T-helper 2 cell (primary cell): ENCODE data around the gene APOH.
A peak's percentile ranks its signal among the peaks of the same experiment; 100 is the strongest.
"Not testable (repeated sequence)": the region's sequence is repeated elsewhere in the genome, so short reads cannot be mapped to it uniquely, and the experiment has no call there.

ENCODE experiments used
- DNase-seq, 5 experiments: peaks; one replicate each; pipeline versions ENCODE4 v3.0.0 to v3.0.0-alpha.2; 2012 to 2022
- total RNA-seq, 2 donors: gene quantifications; one replicate each; lab custom pipeline; 2026; lab: John Stamatoyannopoulos, UW

APOH gene, protein sequence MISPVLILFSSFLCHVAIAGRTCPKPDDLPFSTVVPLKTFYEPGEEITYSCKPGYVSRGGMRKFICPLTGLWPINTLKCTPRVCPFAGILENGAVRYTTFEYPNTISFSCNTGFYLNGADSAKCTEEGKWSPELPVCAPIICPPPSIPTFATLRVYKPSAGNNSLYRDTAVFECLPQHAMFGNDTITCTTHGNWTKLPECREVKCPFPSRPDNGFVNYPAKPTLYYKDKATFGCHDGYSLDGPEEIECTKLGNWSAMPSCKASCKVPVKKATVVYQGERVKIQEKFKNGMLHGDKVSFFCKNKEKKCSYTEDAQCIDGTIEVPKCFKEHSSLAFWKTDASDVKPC
- 0 to 0.07 reads per million in 2 donors for total RNA-seq

DNA sequence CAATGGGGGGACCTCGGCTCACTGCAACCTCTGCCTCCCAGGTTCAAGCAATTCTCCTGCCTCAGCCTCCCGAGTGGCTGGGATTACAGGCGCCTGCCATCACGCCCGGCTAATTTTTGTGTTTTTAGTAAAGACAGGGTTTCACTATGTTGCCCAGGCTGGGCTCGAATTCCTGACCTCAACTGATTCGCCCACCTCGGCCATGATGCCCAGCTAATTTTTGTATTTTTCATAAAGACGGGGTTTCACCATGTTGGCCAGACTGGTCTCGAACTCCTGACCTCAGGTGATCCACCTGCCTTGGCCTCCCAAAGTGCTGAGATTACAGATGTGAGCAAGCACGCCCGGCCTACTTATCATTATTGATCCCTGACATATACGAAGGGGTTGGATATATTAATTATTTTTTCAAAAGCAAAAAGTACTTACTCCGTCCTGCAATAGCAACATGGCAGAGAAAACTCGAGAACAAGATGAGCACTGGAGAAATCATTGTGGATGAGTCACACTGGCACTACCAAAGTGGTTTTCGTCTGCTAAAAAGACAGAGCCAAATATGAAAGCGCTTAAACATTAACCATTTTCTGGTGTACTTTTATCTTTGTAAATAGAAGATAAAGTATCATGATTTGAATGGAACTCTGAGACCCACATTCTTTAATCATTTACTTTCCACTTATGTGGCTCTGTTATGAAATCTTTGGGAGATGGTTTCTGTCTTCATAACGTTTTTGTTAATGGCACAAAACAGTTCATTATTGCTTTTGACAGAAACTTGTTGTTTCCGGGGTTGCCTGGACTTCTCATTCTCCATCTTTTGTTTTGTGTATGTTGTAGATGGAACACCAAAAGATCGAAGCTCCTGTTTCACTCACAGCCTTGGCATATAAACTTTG is at the start of gene APOH:
TSS of gene APOH (minus strand) at position 529 of the 896 bp plus-strand sequence. CDS start at position 493, 36 bp downstream.
- DNase-seq, result no peak

DNA sequence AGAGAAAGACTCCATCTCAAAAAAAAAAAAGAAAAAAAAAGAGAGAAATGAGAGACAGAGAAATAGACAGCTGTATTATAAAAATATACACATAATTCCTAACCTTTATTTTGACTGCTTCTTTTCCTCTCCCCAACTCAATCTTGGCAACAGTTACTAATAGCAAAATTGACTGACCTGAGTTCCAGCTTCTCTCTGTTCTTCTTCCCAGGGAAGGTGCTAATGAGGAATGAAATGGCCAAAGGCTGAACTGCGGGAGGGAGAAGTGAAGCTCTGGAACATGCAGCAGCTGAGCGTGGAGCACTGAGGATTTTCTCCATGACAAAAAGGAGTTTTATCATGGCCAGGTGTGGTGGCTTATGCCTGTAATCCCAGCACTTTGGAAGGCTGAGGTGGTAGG is 48.0 kb upstream of the APOH start:
- DNase-seq, result no peak

- DNase-seq, result no peak
These were observed 47.2 kb upstream of the APOH start for GRCh38 chr17:66276328-66276937.

DNA sequence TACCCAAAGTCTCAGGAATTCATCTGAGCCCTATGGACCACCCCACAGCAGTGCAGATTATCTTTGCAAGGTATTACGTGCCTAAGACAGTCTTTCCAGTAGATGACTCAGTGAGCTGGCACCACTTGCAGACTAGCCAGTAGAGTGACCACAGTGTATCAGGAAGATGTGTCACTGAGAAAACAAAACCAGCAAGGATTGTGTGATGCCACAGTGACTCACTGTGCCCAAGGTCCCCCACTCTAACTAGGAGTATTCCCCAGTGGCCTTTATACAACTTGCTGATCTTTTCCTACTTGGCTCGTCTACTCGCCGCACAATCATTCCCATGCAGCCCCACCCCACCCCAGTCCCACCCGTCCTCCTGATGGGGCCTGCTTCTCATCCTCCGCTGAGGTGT is 46.4 kb upstream of the APOH start:
- DNase-seq, result no peak

DNA sequence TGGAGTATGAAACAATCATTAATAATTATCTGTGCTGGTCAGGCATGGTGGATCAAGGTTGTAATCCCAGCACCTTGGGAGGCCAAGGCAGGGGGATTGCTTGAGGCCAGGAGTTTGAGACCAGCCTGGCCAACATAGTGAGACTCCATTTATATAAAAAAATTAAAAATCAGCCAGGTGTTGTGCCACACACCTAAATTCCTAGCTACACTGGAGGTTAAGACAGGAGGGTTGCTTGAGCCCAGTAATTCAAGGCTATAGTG is 44.3 kb upstream of the APOH start:
- no peak for DNase-seq

- DNase-seq, result no peak
These were observed 43.8 kb upstream of the APOH start for GRCh38 chr17:66272811-66273585.

- DNase-seq, result no peak
These were observed 42.3 kb upstream of the APOH start for GRCh38 chr17:66271512-66271911.

GRCh38 chr17:66270106-66270505 is 40.9 kb upstream of the APOH start:
- DNase-seq, result no peak

DNA sequence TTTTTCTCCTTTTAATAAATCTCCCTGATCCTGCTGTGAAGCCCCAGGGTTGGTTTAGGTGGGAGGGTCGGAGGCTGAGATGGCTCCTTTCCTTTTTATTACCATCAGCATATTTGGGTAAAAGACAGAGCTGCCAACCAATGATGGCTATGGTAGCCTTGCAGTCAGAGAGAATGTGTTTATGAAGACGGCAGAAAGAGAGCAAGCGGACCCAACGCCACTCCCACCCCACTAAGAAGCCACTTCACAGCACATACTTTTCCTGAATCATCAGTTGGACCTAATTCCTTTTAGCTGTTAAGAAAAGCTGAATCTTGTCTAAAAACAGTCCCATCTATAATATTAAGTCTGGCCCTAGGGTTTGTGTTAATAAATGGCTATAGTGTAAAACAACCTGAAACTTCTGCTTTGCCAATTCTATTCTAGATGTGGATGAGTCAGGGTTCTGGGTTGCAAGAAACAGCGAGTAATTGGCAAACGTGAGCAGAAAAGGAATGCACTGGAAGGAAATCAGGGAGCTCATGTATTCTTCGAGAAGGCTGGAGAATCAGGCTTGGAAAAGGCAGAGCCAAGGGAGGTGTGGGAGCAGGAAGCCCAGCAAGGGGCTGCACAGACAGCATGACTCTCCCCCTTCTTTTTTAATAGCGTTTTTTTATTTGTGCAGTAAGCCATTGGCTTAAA is 39.2 kb upstream of the APOH start:
- no peak for DNase-seq

DNA sequence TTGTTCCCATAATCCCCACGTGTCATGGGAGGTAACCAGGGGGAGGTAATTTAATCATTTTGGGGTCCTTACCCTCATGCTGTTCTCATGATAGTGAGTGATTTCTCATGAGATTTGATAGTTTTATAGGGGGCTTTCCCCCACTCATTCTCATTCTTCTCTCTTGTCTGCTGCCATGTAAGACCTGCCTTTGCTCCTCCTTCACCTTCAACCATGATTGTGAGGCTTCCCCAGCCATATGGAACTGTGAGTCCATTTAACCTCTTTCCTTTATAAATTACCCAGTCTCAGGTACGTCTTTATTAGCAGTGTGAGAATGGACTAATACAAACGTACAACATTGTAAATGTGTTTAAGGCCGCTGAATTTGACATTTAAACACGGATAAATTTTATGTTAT is 35.5 kb upstream of the APOH start:
- no peak for DNase-seq

DNA sequence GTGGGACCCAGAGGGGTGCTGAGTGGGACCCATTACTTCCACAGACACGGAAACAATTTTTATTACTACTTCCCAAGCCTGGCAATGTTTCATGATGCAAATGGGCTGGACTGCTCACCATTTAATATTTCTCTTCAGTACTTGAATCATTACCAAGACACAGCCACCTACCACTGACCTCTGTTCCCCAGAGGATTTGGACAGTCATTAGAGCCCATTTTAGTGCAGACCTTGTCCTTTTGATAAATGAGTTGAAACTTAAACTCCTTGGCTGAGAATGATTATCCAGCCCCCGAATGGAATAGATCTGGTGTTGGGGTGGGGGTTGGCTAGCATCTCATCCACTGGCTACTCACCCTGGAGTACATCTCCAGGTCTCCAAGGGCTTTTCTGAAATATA is 33.6 kb upstream of the APOH start:
- DNase-seq, result no peak

DNA sequence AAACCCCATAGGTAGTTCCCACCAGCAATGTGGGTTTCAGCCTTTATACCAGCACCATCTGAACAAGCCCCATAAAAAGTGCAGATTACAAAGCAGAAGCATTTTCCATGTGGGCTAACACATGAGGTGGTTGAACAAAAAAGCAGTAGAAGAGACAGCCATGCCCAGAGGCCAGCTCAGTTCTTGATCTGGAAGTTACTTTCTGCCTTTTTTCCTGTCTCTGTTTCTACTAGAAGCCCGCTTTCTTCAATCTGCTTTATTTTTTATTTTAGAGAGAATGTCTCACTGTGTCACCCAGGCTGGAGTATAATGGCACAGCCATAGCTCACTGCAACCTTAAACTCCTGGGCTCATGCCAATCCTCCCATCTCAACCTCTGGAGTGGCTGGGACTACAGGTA is 31.5 kb upstream of the APOH start:
- DNase-seq, result no peak

- no peak for DNase-seq
These were observed 31.1 kb upstream of the APOH start for GRCh38 chr17:66260275-66260674.

DNA sequence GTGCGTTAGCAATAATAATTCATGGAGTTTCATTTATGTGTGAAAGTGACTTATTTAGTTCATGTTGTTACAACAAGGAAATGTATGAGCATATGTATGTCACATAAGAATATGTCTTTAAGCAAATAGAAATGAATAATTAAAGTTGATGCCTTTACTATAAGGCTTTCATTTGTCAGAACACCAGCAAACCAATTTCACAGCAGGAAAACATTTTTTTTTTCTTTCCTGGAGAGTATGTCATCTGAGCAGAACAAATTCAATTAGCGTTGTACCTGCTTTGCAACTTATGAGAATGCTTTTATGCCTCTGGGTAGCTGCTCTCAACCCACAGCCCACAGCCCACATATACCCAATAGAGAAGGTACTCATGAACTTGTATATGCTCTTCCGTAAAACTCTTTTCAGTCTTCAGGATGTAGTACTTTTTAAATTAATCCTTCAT is 26.3 kb upstream of the APOH start:
- DNase-seq, result peak in 1 of 5 experiments; percentile 86

GRCh38 chr17:66255112-66255511 is 25.9 kb upstream of the APOH start:
- peak in 2 of 5 experiments; percentile 43 to 88 for DNase-seq

DNA sequence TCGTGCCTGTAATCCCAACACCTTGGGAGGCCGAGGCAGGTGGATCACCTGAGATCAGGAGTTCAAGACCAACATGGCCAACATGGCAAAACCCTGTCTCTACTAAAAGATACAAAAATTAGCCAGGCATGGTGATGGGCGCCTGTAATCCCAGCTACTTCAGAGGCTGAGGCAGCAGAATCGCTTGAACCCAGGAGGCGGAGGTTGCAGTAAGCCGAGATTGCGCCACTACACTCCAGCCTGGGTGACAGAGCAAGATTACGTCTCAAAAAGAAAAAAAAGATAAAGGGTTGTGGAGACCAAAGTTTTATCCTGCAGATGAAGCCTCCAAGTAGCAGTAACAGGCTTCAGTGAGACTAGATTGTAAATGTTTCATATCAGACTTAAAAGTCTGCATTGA is 24.2 kb upstream of the APOH start:
- not testable (repeated sequence) for DNase-seq

GRCh38 chr17:66250686-66251085 is 21.5 kb upstream of the APOH start:
- peak in 1 of 5 experiments; percentile 89 for DNase-seq

- DNase-seq, result no peak
These were observed 19.1 kb upstream of the APOH start for GRCh38 chr17:66248285-66248684.

DNA sequence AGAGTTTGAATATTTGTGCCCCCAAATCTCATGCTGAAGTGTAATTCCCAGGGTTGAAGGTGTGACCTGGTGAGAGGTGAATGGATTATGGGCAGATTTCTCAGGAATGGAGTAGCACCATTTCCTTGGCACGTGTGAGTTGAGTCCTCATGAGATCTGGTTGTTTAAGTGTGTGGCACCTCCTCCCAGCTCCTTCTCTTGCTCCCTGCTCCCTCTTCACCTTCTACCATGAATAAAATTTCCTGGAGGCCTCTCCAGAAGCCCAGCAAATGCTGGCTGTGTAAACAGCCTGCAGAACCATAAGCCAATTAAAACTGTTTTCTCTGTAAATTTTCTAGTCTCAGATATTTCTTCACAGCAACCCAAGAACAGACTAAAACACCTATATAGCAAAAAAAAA is 12.6 kb upstream of the APOH start:
- no peak for DNase-seq

GRCh38 chr17:66240630-66241029 is 11.4 kb upstream of the APOH start:
- DNase-seq, result no peak

DNA sequence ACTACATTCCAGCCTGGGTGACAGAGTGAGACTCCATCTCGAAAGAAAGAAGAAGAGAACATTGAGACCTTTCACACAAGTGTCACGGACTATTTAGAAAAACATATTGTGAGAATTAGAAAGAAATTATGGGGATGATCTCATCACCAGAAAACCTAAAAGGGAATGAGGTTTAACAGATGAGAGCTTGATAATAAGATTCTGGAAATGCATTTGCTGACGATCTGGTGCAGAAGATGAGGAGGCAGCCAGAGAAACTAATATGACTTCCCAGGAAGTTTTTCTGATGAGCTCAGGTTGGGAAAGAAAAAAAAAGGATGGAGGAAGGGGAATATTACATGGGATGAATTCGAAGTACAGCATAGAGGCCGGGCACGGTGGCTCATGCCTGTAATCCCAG is 10.8 kb upstream of the APOH start:
- no peak for DNase-seq

DNA sequence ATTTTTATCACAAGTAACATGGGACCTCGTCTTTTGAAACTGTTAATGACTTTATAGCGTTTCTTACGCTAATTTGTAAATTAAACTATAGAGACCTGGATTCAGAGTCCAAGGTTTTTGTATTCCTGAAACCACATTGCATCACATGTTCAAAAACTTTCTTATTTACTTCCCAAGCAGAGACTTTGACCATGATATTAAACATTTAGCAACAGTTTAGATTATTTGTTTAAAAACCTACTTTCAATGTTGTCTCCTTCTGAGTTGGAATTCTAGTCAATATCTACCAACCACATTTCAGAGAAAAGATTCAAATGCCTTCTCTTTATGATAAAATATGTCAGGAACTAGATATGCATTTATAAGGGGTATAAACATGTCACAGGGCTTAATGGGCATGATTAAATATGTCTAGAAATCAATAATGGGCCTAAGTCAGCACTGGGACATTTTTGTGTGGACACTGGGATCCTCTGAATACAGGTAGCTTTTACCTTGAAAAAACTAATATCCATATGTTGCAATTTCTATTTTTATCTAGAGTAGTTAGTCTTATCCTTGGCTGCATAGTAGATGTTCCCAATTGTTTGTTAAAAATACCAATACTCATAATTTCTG is 6.3 kb upstream of the APOH start:
- no peak for DNase-seq
